Progenitor cell of endocrine pancreas (in vitro differentiated cells): ENCODE measurements around the gene PLXDC2. TPM values are rescaled to one million over a fixed set of nuclear protein-coding genes. Genes with fewer than 3 reads are reported as not detected.

Experiments
- DNase-seq: peaks from one replicate; pipeline ENCODE4 v3.0.0; 2021; ENCODE audit warnings: low spot score; ENCODE audit not compliant: unreplicated experiment
- H3K27ac Mint-ChIP-seq: 2 replicates; pipeline ENCODE4 v1.8.0; 2021; ENCODE audit warnings: mild to moderate bottlenecking, moderate library complexity, mixed read lengths
- H3K27me3 Mint-ChIP-seq: 2 replicates; pipeline ENCODE4 v1.8.0; 2021; ENCODE audit warnings: mixed read lengths
- H3K36me3 Mint-ChIP-seq: 2 replicates; pipeline ENCODE4 v1.8.0; 2022; ENCODE audit warnings: mixed read lengths; ENCODE audit not compliant: insufficient read depth
- H3K4me1 Mint-ChIP-seq: 2 replicates; pipeline ENCODE4 v1.8.0; 2021; ENCODE audit warnings: low read depth, mixed read lengths
- H3K4me3 Mint-ChIP-seq: 2 replicates; pipeline ENCODE4 v1.8.0; 2021; ENCODE audit warnings: low read depth, mild to moderate bottlenecking, moderate library complexity, mixed read lengths
- H3K9me3 Mint-ChIP-seq: 2 replicates; pipeline ENCODE4 v1.8.0; 2021; ENCODE audit warnings: low read depth, mixed read lengths
- total RNA-seq: library from RNA; stranded (reverse); gene quantifications from 2 replicates; pipeline ENCODE4 v1.2.1, GENCODE V29; 2021
- TF ChIP-seq, protein P1 (sequence below): fragments of 200-600 bp; sonication (generic); IDR thresholded peaks from one replicate; pipeline ENCODE4 v1.5.0; 2021; ENCODE audit warnings: antibody characterized with exemption, mild to moderate bottlenecking; ENCODE audit not compliant: unreplicated experiment

The PLXDC2 gene
- total RNA-seq, 1 donor from 2014 or later = 44.3 TPM

DNA sequence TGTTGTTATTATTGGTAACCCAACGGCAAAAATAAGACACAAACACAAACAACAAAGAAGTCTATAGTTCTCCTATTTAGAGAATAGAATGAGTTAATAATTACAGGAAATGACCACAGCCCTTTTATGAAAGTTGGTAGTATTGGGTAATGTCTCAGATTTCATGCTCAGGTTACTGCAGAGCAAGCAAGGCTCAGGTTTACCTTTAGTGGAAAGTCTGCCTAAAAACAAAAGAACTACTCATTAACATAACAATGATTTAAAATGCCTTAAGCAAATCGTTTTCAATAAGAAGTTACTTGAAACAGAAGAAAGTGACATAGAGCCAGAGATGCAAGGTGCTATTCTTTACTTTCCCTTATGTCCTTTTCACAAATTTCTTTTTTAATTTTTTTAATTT, 441.2 kb downstream of the PLXDC2 start:
- Mint-ChIP-seq H3K4me3 (no peak overlapping the region), H3K27me3 (no peaks in the 10 kb centered on the region), H3K36me3 (peaks cover 28% of the 10 kb centered on the region), H3K4me1 (peaks cover 5% of the 10 kb centered on the region), H3K27ac (no peak overlapping the region), H3K9me3 (peaks cover 9% of the 10 kb centered on the region)
- TF ChIP-seq, protein P1, sequence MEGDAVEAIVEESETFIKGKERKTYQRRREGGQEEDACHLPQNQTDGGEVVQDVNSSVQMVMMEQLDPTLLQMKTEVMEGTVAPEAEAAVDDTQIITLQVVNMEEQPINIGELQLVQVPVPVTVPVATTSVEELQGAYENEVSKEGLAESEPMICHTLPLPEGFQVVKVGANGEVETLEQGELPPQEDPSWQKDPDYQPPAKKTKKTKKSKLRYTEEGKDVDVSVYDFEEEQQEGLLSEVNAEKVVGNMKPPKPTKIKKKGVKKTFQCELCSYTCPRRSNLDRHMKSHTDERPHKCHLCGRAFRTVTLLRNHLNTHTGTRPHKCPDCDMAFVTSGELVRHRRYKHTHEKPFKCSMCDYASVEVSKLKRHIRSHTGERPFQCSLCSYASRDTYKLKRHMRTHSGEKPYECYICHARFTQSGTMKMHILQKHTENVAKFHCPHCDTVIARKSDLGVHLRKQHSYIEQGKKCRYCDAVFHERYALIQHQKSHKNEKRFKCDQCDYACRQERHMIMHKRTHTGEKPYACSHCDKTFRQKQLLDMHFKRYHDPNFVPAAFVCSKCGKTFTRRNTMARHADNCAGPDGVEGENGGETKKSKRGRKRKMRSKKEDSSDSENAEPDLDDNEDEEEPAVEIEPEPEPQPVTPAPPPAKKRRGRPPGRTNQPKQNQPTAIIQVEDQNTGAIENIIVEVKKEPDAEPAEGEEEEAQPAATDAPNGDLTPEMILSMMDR = no peak
- DNase-seq = no peak

DNA sequence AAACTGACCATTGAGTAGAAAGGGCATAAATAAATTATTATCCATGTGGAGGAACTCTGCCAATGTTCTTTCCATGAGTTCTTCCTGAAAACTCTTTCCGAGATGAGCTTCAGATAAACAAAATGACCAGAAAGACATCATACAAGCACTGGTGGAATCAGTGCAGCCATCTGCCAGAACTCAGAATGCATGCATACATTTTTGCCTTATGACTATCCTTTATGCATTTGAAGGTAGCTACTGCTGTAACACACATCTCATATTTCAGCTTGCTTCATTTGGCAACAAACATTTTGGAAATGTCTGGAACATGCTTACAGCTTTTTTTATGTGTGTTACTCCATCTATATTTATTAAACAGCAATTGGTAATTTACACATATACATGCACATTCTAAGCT, 448.9 kb downstream of the PLXDC2 start:
- no peak for DNase-seq
- Mint-ChIP-seq H3K36me3 (peaks cover 23% of the 10 kb centered on the region), H3K27ac (no peak overlapping the region), H3K9me3 (peaks cover 15% of the 10 kb centered on the region), H3K27me3 (no peaks in the 10 kb centered on the region), H3K4me3 (no peak overlapping the region), H3K4me1 (peaks cover 18% of the 10 kb centered on the region)
- TF ChIP-seq, protein P1 = no peak

DNA sequence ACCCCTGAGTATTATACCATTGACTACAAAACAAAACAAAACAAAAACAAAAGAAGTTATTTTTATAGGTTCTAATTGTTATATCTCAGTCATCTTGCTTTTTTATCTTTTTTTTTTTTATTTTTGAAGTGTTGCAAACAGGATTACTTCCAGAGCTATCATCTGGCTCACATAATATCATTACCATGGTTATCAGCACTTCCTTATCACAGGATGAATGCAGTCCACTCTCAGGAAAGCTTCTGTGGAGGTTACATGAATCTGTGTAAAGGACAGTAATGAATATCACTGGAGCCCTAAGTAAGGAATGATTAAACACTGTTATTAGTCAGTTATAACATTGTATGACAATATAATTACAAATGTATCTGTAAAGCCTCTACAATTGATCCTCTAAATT, 451.5 kb downstream of the PLXDC2 start:
- no peaks in the 10 kb centered on the region for H3K27me3 Mint-ChIP-seq
- TF ChIP-seq, protein P1 = no peak
- no peak overlapping the region for H3K27ac Mint-ChIP-seq
- H3K4me3 Mint-ChIP-seq = no peak overlapping the region
- peaks cover 9% of the 10 kb centered on the region for H3K9me3 Mint-ChIP-seq
- DNase-seq = no peak
- peaks cover 8% of the 10 kb centered on the region for H3K36me3 Mint-ChIP-seq
- peaks cover 32% of the 10 kb centered on the region for H3K4me1 Mint-ChIP-seq

DNA sequence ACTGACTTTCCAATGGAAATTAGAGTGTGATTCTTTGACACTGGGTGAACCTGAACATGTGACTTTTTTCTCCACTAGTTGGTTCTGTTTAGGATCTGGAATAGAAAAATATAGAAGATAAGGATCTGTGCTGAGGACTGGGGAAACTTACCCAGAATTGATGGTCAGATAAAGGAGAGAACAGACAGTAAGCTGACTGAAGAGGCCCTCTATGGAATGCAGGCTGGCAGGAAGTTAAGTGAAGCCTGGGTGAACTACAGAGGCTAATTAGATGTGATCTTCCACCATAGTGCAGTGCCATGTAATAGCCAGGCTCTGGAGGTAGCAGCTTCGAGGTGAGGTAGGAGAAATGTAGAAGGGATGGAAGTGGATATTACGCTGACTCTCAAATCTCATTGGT, 455.3 kb downstream of the PLXDC2 start:
- peaks cover 49% of the 10 kb centered on the region for H3K4me1 Mint-ChIP-seq
- TF ChIP-seq, protein P1 = no peak
- H3K36me3 Mint-ChIP-seq = peaks cover 12% of the 10 kb centered on the region
- no peak overlapping the region for H3K27ac Mint-ChIP-seq
- H3K9me3 Mint-ChIP-seq = peaks cover 4% of the 10 kb centered on the region
- H3K4me3 Mint-ChIP-seq = no peak overlapping the region
- H3K27me3 Mint-ChIP-seq = no peaks in the 10 kb centered on the region
- no peak for DNase-seq

DNA sequence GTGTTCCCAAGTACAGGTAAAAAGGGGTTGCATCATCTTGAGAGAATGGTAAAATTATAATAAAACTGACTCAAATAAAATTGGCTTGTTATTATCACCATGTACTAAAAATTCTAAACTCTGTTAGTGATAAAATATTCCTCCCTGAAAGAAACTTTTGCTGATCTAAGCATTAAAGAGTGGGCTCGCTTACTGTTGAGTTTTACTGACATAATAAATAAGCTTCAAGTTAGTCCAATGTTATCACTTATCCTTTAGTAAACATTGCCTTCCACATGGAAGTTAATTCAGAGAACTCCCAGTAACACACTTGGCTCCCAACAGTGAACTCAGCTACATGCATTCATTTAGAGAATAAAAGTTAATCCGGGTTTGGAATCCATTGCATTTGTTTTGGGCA, 456.4 kb downstream of the PLXDC2 start:
- Mint-ChIP-seq H3K27me3 (no peaks in the 10 kb centered on the region), H3K4me3 (no peak overlapping the region), H3K9me3 (peaks cover 4% of the 10 kb centered on the region), H3K36me3 (peaks cover 13% of the 10 kb centered on the region), H3K27ac (no peak overlapping the region), H3K4me1 (peaks cover 44% of the 10 kb centered on the region)
- no peak for DNase-seq
- TF ChIP-seq, protein P1 = no peak
